Liver (tissue), 9 donors: ENCODE measurements around the gene SS18L1. TPM values are rescaled to one million over a fixed set of nuclear protein-coding genes. Genes with fewer than 3 reads are reported as not detected.

ENCODE experiments used
- DNase-seq: peaks from one replicate; pipeline ENCODE4 v3.0.0-alpha.2; 2017; ENCODE audit warnings: low spot score
- H3K27ac ChIP-seq, 2 donors: one replicate each; pipeline ENCODE4 v1.7.0; 2013; ENCODE audit warnings: inconsistent platforms in 2 of 2, low read length in 2 of 2, control low read depth in 1 of 2, low read depth in 1 of 2, mild to moderate bottlenecking in 1 of 2
- H3K27me3 ChIP-seq, 4 donors: one replicate each; pipeline versions ENCODE4 v1.6.1 to v1.7.0; 2013; ENCODE audit warnings: low read length in 3 of 4, inconsistent platforms in 1 of 4, mild to moderate bottlenecking in 1 of 4, moderate library complexity in 1 of 4; ENCODE audit not compliant: control insufficient read depth in 4 of 4, insufficient read depth in 4 of 4
- H3K36me3 ChIP-seq, 4 donors: one replicate each; pipeline versions ENCODE4 v1.6.1 to v1.7.0; 2013; ENCODE audit warnings: low read length in 3 of 4, mild to moderate bottlenecking in 3 of 4, low read depth in 1 of 4, moderate library complexity in 1 of 4; ENCODE audit not compliant: control insufficient read depth in 4 of 4, insufficient read depth in 3 of 4
- H3K4me1 ChIP-seq, 4 donors: one replicate each; pipeline versions ENCODE4 v1.6.1 to v1.7.0; 2013; ENCODE audit warnings: low read length in 3 of 4, mild to moderate bottlenecking in 3 of 4, moderate library complexity in 1 of 4; ENCODE audit not compliant: control insufficient read depth in 4 of 4, insufficient read depth in 4 of 4
- H3K4me3 ChIP-seq, 3 donors: one replicate each; pipeline versions ENCODE4 v1.6.1 to v1.7.0; 2013; ENCODE audit warnings: low read length in 3 of 3, control low read depth in 1 of 3, low read depth in 1 of 3, mild to moderate bottlenecking in 1 of 3
- H3K9ac ChIP-seq, 2 donors: one replicate each; pipeline ENCODE4 v1.7.0; 2013; ENCODE audit warnings: low read length in 2 of 2, mild to moderate bottlenecking in 2 of 2, moderate library complexity in 2 of 2, control low read depth in 1 of 2, low read depth in 1 of 2
- H3K9me3 ChIP-seq, 4 donors: one replicate each; pipeline versions ENCODE4 v1.6.1 to v1.7.0; 2013; ENCODE audit warnings: low read length in 3 of 4; ENCODE audit not compliant: control insufficient read depth in 4 of 4
- ATF3 ChIP-seq: IDR thresholded peaks from 2 replicates; pipeline ENCODE4 v1.6.1; 2016; ENCODE audit warnings: antibody characterized with exemption
- EGR1 ChIP-seq, 2 donors: IDR thresholded peaks; 2 replicates each; pipeline ENCODE4 v1.6.1; 2016 to 2018; ENCODE audit warnings: antibody characterized with exemption in 2 of 2, low read depth in 2 of 2
- FOXA1 ChIP-seq: IDR thresholded peaks from 2 replicates; pipeline ENCODE4 v1.6.1; 2016; ENCODE audit warnings: antibody characterized with exemption
- FOXA2 ChIP-seq: IDR thresholded peaks from 2 replicates; pipeline ENCODE4 v1.6.1; 2016; ENCODE audit warnings: antibody characterized with exemption
- HNF4A ChIP-seq, 2 donors: conservative IDR thresholded peaks; 2 replicates each; pipeline ENCODE4 v1.6.1; 2016; ENCODE audit warnings: antibody characterized with exemption in 2 of 2, mild to moderate bottlenecking in 2 of 2
- HNF4G ChIP-seq: IDR thresholded peaks from 2 replicates; pipeline ENCODE4 v1.6.1; 2016; ENCODE audit warnings: antibody characterized with exemption
- JUND ChIP-seq, 2 donors: IDR thresholded peaks; 2 replicates each; pipeline ENCODE4 v1.6.1; 2016; ENCODE audit warnings: antibody characterized with exemption in 2 of 2
- MAX ChIP-seq: IDR thresholded peaks from 2 replicates; pipeline ENCODE4 v1.6.1; 2016; ENCODE audit warnings: antibody characterized with exemption
- RXRA ChIP-seq, 2 donors: IDR thresholded peaks; 2 replicates each; pipeline ENCODE4 v1.6.1; 2017 to 2018; ENCODE audit warnings: antibody characterized with exemption in 2 of 2, mild to moderate bottlenecking in 1 of 2
- SP1 ChIP-seq: IDR thresholded peaks from 2 replicates; pipeline ENCODE4 v1.6.1; 2018; ENCODE audit warnings: antibody characterized with exemption, mild to moderate bottlenecking
- TAF1 ChIP-seq: conservative IDR thresholded peaks from 2 replicates; pipeline ENCODE4 v1.6.1; 2016; ENCODE audit warnings: antibody characterized with exemption, mild to moderate bottlenecking
- YY1 ChIP-seq: IDR thresholded peaks from 2 replicates; pipeline ENCODE4 v1.6.1; 2016; ENCODE audit warnings: antibody characterized with exemption, mild to moderate bottlenecking
- WGBS: extraction: QIAGEN DNeasy Blood & Tissue Kit; methylation state at CpG from one replicate; pipeline ENCODE4 v1.1.7; 2013; 5-methylcytosine and 5-hydroxymethylcytosine counted together
- polyA plus RNA-seq, 2 donors: library from polyadenylated mRNA; stranded (reverse) in 1 of 2; unstranded in 1 of 2; fragments of 200-250 nt in 1 of 2; fragments of >200 nt in 1 of 2; fragmentation: Nextera tagmentation in 1 of 2; extraction: Ambion mirVana in 1 of 2; gene quantifications; one replicate each; pipeline versions ENCODE4 v1.2.1 to v1.2.3, GENCODE V29; 2013 to 2015
- total RNA-seq, 2 donors: library from RNA; depleted of rRNA; stranded (reverse); fragments of >200 nt; gene quantifications; one replicate each; pipeline ENCODE4 v1.2.3, GENCODE V29; 2014
- TF ChIP-seq, protein P1 (sequence below): IDR thresholded peaks from 2 replicates; pipeline ENCODE4 v1.6.1; 2016; ENCODE audit warnings: antibody characterized with exemption, mild to moderate bottlenecking
- donor health status: healthy.
- donor health status: healthy.
- donor health status: healthy.
- donor health status: healthy.
- donor health status: healthy.

The SS18L1 gene
- total and polyA plus RNA-seq, 4 donors = 6.1 to 24.3 (median 16.7) TPM

- TF ChIP-seq FOXA1 (no peak), RXRA (IDR thresholded peaks at IDR 0.05) (no peak), TAF1 (no peak), MAX (no peak), FOXA2 (no peak), EGR1 (IDR thresholded peaks at IDR 0.05; ENCODE audit: low read depth in 2 of 2) (no peak)
These were observed 15.1 kb upstream of the SS18L1 start (continued) for GRCh38 chr20:62128502-62128901.

- peaks cover 2 to 9% (median 8%) of the 10 kb centered on the region in 4 donors for H3K4me1 ChIP-seq
- 92% methylated on average over 20 of the region's 20 CpGs for WGBS
These were observed 13.6 kb upstream of the SS18L1 start for GRCh38 chr20:62129731-62130531.

GRCh38 chr20:62131560-62132320 lies 11.8 kb upstream of the SS18L1 start:
- peaks cover 4 to 20% (median 14%) of the 10 kb centered on the region in 4 donors for H3K4me1 ChIP-seq
- WGBS = 95% methylated on average over 25 of the region's 25 CpGs
- TF ChIP-seq EGR1 (IDR thresholded peaks at IDR 0.05; ENCODE audit: low read depth in 2 of 2) = no peak
- no peak for TF ChIP-seq SP1
- TF ChIP-seq, protein P1, sequence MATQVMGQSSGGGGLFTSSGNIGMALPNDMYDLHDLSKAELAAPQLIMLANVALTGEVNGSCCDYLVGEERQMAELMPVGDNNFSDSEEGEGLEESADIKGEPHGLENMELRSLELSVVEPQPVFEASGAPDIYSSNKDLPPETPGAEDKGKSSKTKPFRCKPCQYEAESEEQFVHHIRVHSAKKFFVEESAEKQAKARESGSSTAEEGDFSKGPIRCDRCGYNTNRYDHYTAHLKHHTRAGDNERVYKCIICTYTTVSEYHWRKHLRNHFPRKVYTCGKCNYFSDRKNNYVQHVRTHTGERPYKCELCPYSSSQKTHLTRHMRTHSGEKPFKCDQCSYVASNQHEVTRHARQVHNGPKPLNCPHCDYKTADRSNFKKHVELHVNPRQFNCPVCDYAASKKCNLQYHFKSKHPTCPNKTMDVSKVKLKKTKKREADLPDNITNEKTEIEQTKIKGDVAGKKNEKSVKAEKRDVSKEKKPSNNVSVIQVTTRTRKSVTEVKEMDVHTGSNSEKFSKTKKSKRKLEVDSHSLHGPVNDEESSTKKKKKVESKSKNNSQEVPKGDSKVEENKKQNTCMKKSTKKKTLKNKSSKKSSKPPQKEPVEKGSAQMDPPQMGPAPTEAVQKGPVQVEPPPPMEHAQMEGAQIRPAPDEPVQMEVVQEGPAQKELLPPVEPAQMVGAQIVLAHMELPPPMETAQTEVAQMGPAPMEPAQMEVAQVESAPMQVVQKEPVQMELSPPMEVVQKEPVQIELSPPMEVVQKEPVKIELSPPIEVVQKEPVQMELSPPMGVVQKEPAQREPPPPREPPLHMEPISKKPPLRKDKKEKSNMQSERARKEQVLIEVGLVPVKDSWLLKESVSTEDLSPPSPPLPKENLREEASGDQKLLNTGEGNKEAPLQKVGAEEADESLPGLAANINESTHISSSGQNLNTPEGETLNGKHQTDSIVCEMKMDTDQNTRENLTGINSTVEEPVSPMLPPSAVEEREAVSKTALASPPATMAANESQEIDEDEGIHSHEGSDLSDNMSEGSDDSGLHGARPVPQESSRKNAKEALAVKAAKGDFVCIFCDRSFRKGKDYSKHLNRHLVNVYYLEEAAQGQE = no peak
- no peak for TF ChIP-seq HNF4A (conservative IDR thresholded peaks at IDR 0.05)
- TF ChIP-seq HNF4G = no peak
- TF ChIP-seq ATF3 = no peak
- TF ChIP-seq YY1 = no peak
- no peak for TF ChIP-seq TAF1
- no peaks in the 10 kb centered on the region for H3K27me3 ChIP-seq
- H3K9ac ChIP-seq = no peak overlapping the region
- H3K36me3 ChIP-seq = peaks cover 14 to 78% (median 60%) of the 10 kb centered on the region in 4 donors
- no peaks in the 10 kb centered on the region for H3K9me3 ChIP-seq
- no peak overlapping the region for H3K4me3 ChIP-seq
- H3K27ac ChIP-seq = no peak overlapping the region
- DNase-seq = no peak

More at GRCh38 chr20:62129731-62130531, 13.6 kb upstream of the SS18L1 start:
- DNase-seq = no peak
- peaks cover 15 to 76% (median 56%) of the 10 kb centered on the region in 4 donors for H3K36me3 ChIP-seq
- no peak for TF ChIP-seq JUND (IDR thresholded peaks at IDR 0.05)
- no peak for TF ChIP-seq MAX
- TF ChIP-seq ATF3 = no peak
- H3K9ac ChIP-seq = no peak overlapping the region
- H3K27me3 ChIP-seq = no peaks in the 10 kb centered on the region
- H3K9me3 ChIP-seq = no peaks in the 10 kb centered on the region
- H3K27ac ChIP-seq = no peak overlapping the region
- H3K4me3 ChIP-seq = no peak overlapping the region
